GM20431 (cell line): ENCODE results near the gene ARRDC1.
"Not testable (repeated sequence)": the region's sequence is repeated elsewhere in the genome, so short reads cannot be mapped to it uniquely, and the experiment has no call there.

Experiments used
- in situ Hi-C: fragments of 300-500 bp; cut with MseI, MboI; formaldehyde crosslinking; loops from one replicate; pipeline ENCODE4 v1.15.0; 2020; ENCODE audit warnings: low sequenced_read_pairs; ENCODE audit not compliant: unreplicated experiment

The ARRDC1 gene

GRCh38 chr9:137611623-137612609 is 6.4 kb downstream of the ARRDC1 start:
- in situ Hi-C loops = no loop called here

GRCh38 chr9:137612741-137613142 is 7.3 kb downstream of the ARRDC1 start:
- in situ Hi-C loops = no loop called here

GRCh38 chr9:137613259-137613658 is 7.8 kb downstream of the ARRDC1 start:
- in situ Hi-C loops = no loop called here

GRCh38 chr9:137613738-137614523 is 8.4 kb downstream of the ARRDC1 start:
- in situ Hi-C loops = no loop called here

GRCh38 chr9:137614631-137615386 is 9.3 kb downstream of the ARRDC1 start:
- in situ Hi-C loops = no loop called here

- in situ Hi-C loops = no loop called here
Measured at GRCh38 chr9:137615387-137615871, 9.9 kb downstream of the ARRDC1 start.

- in situ Hi-C loops = no loop called here
Measured at GRCh38 chr9:137618105-137619067, 12.9 kb downstream of the ARRDC1 start, which contains the start of gene EHMT1. Gene EHMT1 (plus strand): TSS chr9:137619005. CDS start chr9:137619029, 24 bp downstream.

- in situ Hi-C loops = no loop called here
Measured at GRCh38 chr9:137619240-137620047, 14.0 kb downstream of the ARRDC1 start.

- in situ Hi-C loops = no loop called here
Measured at GRCh38 chr9:137620048-137620405, 14.5 kb downstream of the ARRDC1 start.

GRCh38 chr9:137620581-137620980 is 15.1 kb downstream of the ARRDC1 start:
- in situ Hi-C loops = no loop called here

GRCh38 chr9:137621131-137621757 is 15.8 kb downstream of the ARRDC1 start:
- in situ Hi-C loops = no loop called here

GRCh38 chr9:137622211-137622610 is 16.7 kb downstream of the ARRDC1 start:
- in situ Hi-C loops = not testable (repeated sequence)

GRCh38 chr9:137626464-137626863 is 21.0 kb downstream of the ARRDC1 start:
- in situ Hi-C loops = no loop called here

GRCh38 chr9:137627406-137627805 is 21.9 kb downstream of the ARRDC1 start:
- in situ Hi-C loops = not testable (repeated sequence)

GRCh38 chr9:137630126-137630525 is 24.6 kb downstream of the ARRDC1 start:
- in situ Hi-C loops = no loop called here

- in situ Hi-C loops = no loop called here
Measured at GRCh38 chr9:137630679-137631078, 25.2 kb downstream of the ARRDC1 start.

GRCh38 chr9:137631345-137632229 is 26.1 kb downstream of the ARRDC1 start:
- in situ Hi-C loops = no loop called here
